NCI-H2227 (cell line): ENCODE data around the gene ARSH.
"Not testable (repeated sequence)": the region's sequence is repeated elsewhere in the genome, so short reads cannot be mapped to it uniquely, and the experiment has no call there.

Source experiments
- DNase-seq: peaks from one replicate; lab custom pipeline; 2025; ENCODE audit not compliant: unreplicated experiment; lab: John Stamatoyannopoulos, UW

The ARSH gene, protein sequence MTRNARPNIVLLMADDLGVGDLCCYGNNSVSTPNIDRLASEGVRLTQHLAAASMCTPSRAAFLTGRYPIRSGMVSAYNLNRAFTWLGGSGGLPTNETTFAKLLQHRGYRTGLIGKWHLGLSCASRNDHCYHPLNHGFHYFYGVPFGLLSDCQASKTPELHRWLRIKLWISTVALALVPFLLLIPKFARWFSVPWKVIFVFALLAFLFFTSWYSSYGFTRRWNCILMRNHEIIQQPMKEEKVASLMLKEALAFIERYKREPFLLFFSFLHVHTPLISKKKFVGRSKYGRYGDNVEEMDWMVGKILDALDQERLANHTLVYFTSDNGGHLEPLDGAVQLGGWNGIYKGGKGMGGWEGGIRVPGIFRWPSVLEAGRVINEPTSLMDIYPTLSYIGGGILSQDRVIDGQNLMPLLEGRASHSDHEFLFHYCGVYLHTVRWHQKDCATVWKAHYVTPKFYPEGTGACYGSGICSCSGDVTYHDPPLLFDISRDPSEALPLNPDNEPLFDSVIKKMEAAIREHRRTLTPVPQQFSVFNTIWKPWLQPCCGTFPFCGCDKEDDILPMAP

DNA sequence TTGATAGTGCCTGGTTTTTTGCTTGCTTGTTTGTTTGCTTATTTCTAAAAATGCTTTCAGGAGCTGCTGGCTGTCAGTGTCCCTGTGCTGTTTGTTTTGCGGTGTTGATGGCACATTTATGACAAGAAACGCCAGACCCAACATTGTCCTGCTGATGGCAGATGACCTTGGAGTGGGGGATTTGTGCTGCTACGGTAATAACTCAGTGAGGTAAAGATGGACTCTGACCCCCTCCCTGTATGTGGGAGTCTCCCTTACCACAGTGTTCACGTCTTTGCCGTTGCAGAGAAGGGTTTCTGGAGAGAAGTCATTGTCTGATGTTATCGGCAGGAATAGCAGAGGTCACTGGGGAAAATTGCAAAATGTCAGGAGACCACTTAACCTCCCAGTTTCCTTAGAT, at the start of gene ARSH:
Gene ARSH (plus strand): TSS at position 52 of the 400 bp plus-strand sequence. CDS start 67 bp downstream, at position 119.
- no peak for DNase-seq

DNA sequence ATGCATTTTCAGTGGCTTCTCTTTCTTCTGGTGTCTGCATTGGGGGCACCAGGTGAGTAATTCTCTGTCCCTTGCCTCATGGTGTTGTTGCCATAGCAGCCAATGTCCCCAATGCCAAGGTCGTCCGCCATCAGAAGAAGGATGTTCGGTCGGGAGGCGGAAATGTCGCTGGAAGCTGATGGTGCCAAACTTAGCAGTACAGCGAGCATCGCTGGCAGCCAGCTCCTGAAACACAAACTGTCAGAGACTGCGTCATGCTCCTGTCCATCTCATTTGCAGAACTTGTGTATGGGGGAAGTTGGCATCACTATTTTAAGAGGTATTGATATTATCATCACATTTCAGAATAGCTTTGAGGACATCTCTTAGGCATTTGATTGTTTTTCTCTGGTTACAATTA, 48.1 kb upstream of the ARSH start:
- DNase-seq = no peak

DNA sequence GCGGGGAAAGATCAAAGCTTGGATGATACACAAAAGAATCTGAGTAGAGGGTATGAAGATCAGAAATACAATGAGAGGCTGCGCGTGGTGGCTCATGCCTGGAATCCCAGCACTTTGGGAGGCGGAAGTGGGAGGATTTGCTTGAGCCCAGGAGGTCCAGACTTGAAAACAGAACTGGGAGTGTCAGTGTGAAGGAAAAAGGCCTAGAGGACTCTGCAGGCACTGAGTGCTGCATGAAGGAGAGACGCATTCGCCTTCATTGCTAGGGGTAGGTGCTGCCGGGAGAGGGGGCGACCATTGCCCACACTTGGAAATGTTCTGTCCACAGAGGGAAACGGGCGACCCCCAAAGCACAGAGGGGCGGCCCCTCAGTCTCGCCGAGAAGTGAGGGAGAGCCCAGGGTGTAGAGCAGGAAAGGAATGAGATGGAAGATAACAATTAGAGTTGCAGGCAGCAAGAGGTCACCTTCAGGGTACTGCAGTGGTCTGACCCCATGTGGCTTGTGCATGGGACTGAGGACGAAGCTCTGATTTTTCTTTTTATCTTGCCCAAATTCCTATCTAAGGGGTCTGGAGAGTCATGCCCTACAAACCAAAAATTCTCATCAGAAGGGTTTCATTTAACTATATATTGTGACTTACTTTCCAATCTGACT, 45.4 kb upstream of the ARSH start:
- DNase-seq = no peak

DNA sequence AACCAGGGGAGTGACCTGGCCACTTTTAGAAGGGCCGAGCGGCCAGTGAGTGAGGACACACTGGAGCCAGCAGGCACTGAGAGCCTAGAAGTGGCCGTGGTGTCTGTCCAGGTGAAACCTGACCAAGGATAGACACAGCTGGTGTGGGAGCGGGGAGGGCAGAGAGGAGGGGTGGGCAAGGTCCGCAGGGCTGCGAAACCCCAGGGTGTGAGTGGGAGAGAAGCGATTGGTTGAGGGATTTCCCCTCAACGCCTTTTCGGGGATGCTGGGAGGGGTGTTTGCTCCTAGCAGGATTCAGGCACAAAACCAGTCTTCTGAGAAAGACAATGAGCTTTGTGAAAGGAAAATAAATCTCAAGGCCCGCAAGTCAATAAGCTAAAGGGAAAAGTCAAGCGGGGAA, 44.0 kb upstream of the ARSH start:
- DNase-seq = no peak

GRCh38 chrX:2963449-2963848, 42.9 kb upstream of the ARSH start:
- DNase-seq = not testable (repeated sequence)

- not testable (repeated sequence) for DNase-seq
These were observed 42.2 kb upstream of the ARSH start for GRCh38 chrX:2963992-2964794.

GRCh38 chrX:2965965-2966364, 40.4 kb upstream of the ARSH start:
- no peak for DNase-seq

GRCh38 chrX:2967012-2967411, 39.3 kb upstream of the ARSH start:
- no peak for DNase-seq

DNA sequence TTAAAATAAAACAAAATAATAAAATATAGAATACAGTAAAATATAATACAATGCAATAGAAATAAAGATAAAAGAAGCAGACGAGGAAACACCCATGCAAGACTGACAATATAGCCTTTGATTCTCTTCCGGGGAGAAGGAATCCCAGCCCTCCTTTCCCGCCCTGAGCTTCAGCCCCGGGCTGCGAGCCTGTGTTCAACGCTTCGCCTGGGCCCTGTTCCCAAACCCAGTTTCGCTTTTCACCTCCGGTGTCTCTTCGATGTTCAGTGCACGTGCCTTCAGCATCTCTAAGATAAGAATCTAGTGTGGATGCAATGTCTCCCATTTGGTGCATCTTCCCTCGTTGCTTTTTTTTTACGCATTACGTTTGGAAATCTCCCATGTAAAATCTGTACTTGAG, 38.8 kb upstream of the ARSH start:
- DNase-seq = no peak

- DNase-seq = no peak
These were observed 38.1 kb upstream of the ARSH start for GRCh38 chrX:2967998-2968909.

- DNase-seq = no peak
These were observed 37.3 kb upstream of the ARSH start for GRCh38 chrX:2969021-2969420.

GRCh38 chrX:2972391-2972790, 34.0 kb upstream of the ARSH start:
- no peak for DNase-seq

- no peak for DNase-seq
These were observed 31.4 kb upstream of the ARSH start for GRCh38 chrX:2974961-2975360.

DNA sequence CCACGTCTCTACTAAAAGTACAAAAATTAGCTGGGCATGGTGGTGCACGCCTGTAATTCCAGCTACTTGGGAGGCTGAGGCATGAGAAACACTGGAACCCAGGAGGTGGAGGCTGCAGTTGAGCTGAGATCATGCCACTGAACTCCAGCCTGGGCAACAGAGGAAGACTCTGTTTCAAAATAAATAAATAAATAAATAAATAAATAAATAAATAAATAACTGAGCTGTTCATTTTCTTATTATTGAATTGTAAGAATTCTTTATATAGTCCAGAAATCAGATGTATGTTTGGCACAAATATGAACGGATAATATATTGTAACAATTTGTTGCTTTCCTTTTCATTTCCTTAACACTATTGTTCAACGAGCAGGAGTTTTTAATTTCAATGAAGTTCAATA, 27.7 kb upstream of the ARSH start:
- DNase-seq = not testable (repeated sequence)

GRCh38 chrX:2984342-2984741, 22.0 kb upstream of the ARSH start:
- no peak for DNase-seq

DNA sequence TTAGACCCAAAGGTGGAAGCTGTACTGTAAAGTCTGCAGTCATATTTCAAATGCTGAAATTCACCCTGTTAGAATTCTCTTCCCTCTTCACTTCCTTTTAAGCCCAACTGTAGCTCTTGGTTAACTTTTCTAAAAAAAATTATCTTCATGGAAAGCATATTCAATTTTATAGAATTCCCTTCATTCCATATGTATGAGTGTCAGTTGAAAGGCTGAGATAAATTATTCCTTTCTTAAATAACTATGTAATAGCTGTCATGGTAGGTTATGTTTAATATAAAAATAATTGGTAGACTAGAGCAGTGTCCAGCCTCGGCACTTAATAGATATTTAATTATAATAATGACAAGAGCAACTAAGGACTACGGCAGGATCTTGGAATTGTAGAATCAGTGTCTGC, 16.8 kb upstream of the ARSH start:
- no peak for DNase-seq

GRCh38 chrX:3010532-3010931, 4.2 kb downstream of the ARSH start:
- no peak for DNase-seq

GRCh38 chrX:3017492-3017891, 11.1 kb downstream of the ARSH start:
- DNase-seq = no peak

- DNase-seq = no peak
These were observed 17.8 kb downstream of the ARSH start for GRCh38 chrX:3024176-3024575.

- no peak for DNase-seq
These were observed 19.9 kb downstream of the ARSH start for GRCh38 chrX:3026074-3026815.
